Inferior parietal cortex (tissue), 1 donor: Measurements from ENCODE around the gene TEX54.
"Not testable (repeated sequence)": the region's sequence is repeated elsewhere in the genome, so short reads cannot be mapped to it uniquely, and the experiment has no call there.

Experiments
- DNase-seq: peaks from one replicate; pipeline ENCODE4 v3.0.0-alpha.2; 2016; ENCODE audit errors: extremely low spot score

The TEX54 gene

DNA sequence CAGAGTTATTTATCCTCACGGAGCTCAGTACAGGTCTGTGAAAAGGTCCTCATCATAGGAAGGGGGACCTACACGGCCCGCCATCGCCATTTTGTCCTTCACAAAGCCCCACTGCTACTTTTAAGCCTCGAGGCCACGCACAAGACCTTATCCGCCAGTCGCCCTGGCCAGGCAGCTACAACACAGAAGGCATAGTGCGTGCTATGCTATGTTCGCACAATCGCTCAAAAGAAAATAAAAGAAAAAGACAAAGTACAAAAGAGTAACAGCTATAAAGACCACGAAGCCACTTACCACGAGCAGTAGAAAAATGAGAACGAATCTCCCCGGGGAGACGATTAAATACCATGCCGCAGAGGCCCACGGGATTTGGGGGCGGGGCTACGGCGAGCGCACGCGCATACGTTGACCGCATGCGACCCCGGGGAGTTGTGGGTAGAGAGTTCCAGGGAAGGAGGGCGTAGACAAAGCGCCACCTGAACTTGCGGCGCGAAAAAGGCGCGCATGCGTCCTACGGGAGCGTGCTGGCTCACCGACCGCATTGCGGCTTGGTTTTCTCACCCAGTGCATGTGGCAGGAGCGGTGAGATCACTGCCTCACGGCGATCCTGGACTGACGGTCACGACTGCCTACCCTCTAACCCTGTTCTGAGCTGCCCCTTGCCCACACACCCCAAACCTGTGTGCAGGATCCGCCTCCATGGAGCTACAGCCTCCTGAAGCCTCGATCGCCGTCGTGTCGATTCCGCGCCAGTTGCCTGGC, 23.1 kb upstream of the TEX54 start:
- DNase-seq, result peak; percentile 98

DNA sequence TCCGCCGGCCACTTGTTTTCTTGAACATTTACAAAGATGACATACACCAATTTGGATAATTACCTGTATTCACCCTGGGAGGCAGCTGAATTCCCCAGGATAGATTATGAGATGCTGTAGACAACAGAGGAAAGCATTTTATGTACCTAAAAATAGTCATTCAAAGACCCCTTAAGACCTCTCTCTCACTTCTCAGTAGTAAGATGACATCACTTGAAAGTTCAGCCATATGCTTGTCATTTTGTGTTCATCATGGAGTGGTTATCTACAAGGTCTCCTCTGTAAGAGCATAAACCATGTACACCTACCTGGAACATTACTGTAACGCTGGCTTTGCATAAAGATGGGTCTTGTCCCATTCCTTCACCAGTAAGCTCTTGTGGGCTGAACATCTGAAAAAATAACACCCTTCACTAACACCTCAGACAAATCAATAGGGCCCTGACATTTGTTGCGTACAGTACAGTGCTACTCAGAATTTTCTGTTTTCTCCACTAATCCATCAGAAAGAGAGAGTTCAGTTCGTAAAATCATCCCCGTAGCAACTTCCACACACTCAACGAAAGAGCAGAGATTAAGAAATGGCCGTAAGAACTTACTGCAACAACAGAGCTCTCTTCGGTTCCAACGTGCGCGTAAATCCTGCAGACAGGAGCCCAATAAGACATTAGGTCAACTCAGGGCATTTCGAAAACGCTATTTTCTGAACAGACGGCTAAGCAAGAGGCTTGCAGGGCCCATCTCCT, 22.4 kb upstream of the TEX54 start:
- no peak for DNase-seq

DNA sequence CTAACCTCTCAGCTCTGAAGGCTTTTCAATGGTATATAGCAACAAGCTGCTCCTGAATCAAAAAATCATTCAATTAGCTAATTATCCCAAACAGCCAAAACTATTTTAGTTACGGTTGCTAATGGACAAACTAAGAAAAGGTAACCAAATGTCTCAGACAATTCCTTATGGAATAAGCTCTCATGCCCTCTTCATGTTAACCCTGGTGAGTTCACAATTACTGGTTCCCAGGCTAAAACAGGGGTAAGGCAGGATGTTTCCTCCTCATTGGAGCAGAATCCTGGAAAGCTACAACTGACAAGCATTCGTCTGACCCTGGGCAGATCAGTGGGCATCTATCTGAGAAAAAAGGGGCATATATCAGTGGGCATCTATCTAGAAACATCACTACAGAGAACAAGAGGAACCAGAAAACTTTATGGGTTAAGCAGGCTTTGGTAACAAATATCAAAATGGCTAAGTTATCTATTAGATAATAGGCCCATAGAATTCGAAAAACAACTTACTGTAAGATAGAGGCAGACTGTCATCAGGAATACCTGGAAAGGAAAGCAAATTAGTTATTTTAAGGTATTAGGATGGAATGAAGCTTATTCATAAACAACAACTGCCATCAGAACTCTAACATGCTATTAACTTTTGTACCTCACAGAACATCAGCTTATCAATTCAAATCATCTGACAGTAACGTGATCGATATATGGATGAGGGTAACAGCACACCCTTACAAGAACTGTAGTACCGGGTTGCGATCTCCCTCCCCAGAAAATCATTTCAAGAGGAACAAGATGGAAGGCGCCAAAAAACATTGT, 21.6 kb upstream of the TEX54 start:
- DNase-seq, result no peak

DNA sequence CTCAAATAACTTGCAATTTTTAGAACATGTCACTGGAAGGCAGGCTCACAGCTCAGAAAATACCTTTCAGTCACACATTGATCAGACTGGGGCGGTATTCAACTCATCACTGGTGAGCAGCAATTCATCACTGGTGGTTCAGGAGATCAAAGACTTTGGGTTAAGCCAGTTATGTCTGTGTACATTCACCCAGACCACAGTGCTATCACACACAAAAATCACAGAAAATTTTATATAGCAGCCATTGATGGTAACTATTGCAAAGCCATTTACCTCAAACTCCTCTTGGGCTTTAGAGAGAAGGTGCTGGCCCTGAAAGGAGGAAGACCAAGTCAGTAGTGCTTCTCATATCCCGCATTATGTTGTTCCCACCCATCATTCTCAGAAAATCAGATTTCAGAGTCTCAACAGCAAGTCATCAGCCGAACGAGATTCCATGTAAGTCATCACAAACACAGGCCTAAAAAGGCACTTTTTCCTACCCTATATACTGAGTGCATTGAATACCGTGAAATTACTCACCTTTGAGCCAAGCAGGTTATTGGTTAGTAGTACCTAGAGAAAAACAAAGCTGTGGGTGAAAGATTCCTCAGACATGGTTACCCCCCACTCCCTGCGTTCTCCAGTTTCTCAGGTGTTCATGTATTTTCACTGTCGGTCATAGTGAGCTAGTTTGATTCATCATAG, 20.8 kb upstream of the TEX54 start:
- no peak for DNase-seq

DNA sequence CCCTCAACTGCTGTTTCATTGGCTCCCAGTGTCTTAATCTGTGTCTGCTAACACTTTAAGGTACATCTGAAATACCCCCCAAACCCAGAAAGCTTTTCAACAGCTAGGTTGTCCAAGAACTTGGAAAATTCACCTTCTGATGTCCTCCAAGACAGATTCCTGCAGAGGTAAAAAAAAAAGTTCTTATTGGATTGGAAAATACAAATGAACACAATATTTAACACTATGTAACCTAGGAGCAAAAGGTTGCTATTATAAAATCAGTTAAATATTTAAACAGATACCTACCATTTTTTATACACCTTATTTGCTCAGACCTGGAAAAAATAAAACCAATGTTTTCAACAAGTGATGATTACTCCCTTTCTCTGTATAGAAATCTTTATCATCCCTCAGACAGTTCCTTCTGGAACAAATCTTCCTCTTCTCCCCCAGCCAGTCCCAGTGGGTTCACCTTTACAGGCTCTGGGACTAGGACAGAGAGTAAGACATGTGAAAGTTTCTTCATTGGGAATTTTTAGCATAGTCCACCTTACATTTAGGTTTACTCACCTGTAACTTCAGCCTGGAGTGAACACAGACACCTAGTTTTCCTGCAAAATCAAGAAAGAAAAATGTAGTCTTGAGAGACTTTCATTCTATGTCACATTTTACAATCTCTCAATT, 20.0 kb upstream of the TEX54 start:
- no peak for DNase-seq

DNA sequence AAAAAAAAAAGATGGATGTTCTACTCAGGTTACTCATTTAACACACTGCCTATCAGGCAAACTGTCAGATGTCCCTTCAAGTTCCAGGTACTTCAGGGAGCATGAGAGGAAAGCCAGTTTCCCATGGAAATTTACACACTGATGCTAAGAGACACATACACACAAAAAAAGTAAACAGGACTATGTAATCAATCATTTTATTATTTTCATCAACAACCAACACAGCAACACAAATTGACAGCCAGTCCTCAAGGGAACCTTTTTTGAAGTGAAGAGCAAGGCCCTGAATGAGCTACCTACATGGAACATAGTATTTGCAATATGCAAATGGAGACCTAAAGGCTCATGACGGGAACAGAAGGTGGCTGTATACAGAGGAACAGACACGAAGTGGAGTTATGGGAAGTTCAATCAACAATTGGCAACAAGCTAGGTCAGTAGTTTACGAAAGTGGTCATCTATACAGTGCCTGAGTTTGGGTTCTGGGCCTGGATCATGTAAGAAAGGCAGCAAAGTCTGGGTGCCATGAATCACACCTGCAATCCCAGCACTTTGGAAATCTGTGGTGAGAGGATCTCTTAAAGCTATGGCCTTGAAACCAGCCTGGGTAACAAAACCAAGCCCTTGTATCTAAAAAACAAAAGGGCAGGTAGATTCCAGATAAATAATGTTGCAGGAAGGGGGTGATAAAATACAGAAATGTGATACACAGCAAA, 19.3 kb upstream of the TEX54 start:
- DNase-seq, result no peak

DNA sequence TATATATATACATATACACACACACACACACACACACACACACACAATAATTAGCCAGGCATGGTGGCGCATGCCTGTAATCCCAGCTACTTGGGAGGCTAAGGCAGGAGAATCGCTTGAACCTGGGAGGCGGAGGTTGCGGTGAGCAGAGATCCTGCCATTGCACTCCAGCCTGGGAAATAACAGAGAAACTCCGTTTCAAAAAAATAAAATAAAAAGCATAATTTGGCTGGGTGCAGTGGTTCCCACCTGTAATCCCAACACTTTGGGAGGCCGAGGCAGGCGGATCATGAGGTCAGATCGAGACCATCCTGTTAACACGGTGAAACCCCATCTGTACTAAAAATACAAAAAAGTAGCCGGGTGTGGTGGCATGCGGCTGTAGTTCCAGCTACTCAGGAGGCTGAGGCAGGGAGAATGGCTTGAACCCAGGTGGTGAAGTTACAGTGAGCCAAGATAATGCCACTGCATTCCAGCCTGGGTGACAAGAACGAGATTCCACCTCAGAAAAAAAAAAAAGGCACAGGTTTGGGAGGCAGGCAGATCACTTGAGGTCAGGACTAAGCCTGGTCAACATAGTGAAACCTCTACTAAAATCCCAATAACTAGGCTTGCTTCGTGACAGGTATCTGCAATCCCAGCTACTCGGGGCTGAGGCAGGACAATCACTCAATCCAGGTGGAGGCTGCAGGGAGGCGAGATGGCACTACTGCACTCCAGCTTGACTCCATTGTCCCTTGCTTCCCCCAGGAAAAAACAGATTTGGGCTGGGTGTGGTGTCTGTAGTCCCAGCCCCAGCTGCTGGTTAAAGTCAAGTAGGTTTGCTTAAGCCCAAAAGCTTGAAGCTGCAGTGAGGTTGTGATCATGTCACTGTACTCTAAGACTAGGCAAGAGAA, 18.5 kb upstream of the TEX54 start:
- no peak for DNase-seq

DNA sequence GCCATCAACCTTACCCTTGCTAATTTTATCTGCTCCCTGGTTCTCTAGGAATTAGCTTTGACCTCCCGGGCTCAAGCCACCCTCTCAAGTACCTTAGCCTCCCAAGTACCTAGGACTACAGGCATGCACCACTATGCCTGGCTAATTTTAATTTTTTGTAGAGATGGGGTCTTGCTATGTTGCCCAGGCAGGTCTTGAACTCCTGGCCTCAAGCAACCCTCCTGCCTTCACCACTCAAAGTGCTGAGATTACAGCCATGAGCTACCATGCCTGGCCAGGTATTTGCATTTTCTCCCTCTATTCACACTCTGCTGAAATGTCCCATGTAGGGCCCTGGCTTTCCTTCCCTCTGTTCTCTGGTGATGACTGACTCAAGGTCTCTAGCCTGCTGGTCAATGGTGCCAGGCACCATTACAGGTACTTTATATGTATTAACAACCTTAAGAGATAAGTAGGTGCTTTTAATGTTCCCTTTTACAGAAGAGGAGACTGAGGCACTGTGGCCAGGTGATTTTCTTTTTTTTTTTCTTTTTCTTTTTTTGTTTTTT, 15.2 kb upstream of the TEX54 start:
- no peak for DNase-seq

DNA sequence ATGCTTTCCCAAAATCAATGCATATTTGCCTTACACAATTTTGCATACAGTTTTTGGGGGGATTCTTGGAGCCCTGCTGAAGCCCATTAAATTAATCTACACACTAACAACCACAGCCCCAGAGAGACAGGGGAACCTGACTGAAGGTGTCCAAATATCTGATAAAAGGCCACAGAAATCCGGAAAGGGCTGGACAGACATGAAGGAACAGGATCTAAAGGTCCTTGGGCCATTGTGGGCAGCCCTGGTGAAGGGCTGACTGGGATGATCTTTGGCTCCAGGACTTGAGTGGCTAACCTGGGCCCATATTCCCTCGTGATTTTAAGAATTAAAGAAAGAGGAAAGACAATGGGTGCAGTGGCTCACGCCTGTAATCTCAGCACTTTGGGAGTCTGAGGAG, 13.5 kb upstream of the TEX54 start:
- no peak for DNase-seq

DNA sequence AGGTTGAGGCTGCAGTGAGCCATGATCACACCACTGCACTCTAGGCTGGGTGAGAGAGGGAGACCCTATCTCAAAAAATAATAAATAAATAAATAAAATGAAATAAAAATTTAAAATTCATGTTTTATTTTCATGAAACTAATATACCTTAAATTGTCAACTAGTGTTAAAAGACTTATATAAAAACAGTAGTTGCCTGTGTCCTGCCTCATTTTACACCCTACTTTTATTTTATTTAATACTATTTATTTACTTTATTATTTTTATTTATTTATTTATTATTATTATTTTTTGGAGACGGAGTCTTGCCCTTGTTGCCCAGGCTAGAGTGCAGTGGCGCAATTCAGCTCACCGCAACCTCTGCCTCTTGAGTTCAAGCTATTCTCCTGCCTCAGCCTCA, 11.5 kb upstream of the TEX54 start:
- DNase-seq, result no peak

DNA sequence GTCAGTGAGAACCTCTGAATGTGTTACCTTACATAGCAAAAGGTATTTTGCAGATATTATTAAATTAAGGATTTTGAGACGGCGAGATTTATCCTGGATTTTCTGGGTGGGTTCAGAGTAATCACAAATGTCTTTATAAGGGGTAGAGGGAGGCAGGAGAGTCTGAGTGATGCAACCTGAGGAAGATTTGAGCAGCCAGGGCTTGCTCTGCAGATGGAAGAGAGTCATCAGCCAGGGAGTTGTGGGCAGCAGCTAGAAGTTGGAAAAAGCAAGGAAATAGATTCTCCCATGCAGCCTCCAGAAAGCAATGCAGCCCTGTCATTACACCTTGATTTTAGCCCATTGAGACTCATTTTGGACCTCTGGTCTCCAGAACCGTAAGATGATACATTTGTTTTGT, 10.8 kb upstream of the TEX54 start:
- no peak for DNase-seq

DNA sequence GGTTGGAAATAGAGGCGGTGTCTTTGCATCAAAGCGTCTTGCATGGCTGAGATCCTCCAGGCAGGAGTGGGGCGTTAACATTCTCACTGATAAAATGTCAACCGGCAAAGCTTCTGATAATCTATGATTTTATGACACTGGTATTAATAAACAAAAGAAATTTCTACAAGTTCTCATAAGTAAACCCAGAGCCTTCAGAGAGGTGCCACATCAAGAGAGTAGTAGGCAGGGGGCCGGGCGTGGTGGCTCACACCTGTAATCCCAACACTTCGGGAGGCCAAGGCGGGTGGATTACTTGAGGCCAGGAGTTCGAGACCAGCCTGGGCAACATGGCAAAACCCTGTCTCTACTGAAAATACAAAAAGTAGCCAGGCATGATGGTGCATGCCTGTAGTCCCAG, 10.2 kb upstream of the TEX54 start:
- DNase-seq, result not testable (repeated sequence)

DNA sequence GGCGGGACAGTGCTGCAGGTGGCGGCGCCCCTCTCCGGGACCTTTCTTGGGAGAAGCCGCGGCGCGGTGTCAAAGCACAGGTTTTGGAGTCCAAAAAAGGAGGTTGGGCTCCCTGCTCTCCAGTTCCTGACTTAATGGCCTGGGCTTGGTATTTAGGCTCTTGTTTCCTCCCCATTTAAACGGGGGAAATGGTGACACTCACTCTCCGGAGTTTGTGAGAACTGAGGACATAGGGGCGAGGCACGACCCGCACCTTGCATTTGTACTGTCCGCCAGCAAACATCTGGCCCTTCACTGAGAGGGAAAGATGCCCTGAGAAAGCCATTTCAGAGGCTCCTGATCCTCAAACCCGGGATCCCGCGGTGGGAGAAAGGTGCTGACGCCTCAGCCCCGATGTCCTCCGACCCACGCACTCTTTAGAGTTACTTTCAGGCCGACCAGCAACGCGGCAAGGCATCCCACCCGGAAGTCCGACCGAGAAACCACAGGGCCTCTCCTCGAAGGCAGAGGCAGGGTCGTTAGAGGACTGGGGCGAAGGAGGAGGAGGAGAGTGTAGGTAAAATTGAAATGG, 9.6 kb upstream of the TEX54 start:
- no peak for DNase-seq

DNA sequence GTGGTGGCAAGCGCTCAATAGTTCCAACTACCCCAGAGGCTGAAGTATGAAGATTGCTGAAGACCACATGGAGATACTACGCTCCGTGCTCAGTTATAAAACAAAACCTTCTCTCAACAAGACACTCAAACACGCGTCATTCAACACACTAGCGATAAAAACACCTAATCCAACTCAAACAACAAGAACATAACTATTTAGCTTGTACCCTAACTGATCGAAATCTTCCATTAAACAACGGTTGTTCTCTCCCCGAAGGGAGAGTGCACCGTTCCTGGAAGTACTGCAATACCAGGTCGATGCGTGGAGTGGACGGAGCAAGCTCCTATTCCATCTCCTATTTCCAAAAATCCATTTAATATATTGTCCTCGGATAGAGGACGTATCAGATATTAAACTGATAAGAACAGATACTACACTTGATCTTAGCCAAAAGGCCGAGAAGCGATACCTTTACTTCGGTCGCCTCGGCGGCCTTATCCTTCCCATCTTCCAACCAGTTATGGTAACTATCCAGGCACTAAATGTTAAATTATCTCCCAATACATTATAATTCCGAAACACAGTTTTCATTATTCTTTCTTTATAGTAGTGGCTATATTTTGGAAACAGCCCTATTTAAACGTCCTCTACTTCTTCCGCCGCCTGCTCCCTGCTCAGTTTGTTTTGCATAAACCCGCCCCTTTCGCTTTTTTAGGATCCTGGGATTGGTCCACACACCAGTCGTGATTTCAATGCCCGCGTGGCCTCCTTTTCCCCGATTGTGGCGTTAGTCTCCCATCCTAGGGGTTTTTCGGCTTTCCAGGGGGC, 8.9 kb upstream of the TEX54 start:
- DNase-seq, result peak; percentile 95

DNA sequence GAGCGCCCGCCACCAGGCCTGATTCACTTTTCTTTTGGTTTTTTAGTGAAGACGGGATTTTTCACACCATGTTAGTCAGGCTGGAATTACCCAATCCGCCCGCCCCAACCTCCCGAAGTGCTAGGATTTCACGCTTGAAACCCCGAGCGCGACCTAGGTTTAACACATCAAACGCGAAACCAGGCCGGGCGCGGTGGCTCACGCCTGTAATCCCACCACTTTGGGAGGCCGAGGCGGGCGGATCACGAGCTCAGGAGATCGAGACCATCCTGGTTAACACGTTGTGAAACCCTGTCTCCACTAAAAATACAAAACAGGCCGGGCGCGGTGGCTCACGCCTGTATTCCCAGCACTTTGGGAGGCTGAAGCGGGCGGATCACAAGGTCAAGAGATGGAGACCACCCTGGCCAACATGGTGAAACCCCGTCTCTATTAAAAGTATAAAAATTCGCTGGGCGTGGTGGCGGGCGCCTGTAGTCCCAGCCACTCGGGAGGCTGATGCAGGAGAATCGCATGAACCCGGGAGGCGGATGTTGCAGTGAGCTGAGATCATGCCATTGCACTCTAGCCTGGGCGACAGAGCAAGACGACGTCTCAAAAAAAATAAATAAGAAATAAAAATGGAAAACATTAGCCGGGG, 8.2 kb upstream of the TEX54 start:
- not testable (repeated sequence) for DNase-seq

DNA sequence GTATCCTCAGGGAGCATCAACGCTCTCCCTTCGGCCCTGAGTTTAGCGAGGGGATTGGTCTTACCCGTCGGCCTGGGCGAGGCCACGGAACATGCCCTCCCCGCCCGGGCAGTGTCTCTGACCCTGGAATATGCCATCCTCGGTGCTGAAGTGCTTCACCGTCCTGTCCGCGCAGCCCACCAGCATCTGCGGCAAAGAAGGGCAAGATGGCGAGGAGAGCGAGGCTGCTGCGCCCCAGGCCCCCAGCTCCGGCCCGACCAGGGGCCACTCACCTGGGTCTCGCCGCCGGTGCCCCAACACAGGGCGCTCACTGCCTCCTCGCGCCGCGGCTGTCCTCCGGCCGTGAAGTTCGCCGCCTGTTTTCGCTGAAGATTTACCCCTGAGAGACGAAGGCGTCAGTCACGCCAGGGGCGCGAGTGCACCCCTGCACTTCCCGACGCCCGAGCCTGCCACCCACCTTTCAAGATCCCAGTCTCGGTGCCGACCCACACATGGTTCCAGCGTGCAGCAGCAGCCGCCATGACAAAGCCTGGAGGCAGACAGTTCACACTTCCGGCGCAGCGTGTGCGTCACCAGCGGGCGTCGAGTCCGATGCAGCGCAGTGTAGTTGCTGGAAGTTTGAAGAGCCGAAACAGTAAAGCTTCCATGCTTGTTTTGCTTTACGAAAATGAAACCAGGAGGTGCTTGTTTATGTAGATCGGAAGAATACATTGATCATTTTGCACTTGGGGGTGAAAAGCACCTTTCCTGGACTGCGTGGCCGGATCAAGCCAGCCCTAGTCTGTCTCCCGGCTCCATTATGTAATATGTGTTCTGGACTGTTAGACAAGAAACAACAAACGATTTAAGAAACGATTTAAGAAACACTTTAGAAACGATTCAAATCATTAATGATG, 6.7 kb upstream of the TEX54 start, which contains the start of gene WDR74:
Gene WDR74 (minus strand): TSS at position 541 of the 896 bp plus-strand sequence. CDS start 20 bp downstream, at position 521.
- peak; percentile 98 for DNase-seq
